GM19395 (cell line): ENCODE data around the gene LEO1.
"Not testable (repeated sequence)": the region's sequence is repeated elsewhere in the genome, so short reads cannot be mapped to it uniquely, and the experiment has no call there.

ENCODE experiments used
- ATAC-seq: cut with Tn5 transposase; IDR thresholded peaks from one replicate; pipeline ENCODE4 v1.9.1; 2021; ENCODE audit warnings: mild to moderate bottlenecking, moderate library complexity; ENCODE audit not compliant: unreplicated experiment

The LEO1 gene

DNA sequence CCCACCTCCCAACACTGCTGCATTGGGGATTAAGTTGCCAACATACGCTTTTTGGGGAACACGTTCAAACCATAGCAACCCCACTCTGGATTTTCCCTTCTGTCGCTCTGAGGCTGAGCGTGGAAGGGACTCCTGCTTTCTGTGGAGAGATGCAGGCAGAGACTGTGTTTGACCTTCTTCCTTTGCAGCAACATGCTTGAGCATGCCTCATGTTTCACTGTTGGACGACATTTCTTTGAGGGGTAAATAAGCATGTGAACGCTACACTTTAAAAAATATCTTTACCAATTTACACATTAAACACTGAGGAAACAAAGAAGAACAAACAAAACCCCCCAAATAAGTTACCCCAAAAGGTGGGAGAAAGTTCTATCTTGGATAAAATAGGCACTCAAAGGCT, 33.2 kb upstream of the LEO1 start:
- no peak for ATAC-seq

DNA sequence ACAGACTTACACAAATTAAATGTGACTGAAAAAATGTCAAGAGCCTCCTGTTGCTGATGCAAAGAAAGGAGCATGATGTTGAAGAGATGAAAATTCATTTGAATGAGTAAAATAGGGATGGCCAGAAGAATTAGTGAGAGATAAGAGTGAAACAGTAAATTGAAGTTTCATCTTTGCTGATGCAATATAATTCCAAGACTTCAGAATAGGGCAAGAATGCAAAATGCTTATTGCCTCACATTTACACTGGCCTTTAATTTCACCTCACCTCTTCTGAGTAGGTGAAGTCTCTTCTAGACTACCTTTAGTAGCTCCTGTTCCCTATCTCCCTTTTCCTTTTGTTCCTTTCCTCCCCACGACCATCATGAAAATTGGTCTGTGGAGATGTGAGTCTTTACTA, 32.1 kb upstream of the LEO1 start:
- no peak for ATAC-seq

DNA sequence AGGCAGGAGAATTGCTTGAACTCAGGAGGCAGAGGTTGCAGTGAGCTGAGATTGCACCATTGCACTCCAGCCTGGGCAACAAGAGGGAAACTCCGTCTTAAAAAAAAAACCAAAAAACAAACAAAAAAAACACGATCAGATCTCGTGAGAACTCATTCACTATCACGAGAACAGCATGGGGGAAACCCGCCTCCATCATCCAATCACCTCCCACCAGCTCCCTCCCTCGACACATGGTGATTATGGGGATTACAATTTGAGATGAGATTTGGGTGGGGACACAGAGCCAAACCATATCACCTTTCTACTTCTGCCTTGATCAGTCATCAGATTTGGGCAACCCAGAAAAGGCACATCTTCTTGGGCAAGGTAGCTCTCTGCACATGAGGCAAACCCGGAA, 31.5 kb upstream of the LEO1 start:
- ATAC-seq: not testable (repeated sequence)

DNA sequence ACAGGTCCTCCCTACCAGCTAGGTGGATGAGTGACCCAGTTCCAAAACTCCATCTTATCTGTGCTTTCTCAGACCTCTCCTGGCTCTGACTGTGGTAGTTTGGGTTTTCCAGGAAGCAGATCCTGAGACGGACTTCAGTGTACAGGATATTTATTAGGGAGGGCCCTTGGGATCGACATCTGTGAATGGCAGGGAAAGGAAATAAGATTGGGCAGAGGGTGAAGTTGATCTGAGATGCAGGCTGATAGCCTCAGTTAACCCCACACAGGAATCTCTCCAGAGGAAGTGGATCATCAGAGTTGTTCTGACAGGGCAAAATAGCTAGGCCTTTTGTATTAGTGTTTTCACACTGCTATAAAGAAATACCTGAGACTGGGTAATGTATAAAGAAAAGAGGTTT, 30.8 kb upstream of the LEO1 start:
- ATAC-seq: no peak

DNA sequence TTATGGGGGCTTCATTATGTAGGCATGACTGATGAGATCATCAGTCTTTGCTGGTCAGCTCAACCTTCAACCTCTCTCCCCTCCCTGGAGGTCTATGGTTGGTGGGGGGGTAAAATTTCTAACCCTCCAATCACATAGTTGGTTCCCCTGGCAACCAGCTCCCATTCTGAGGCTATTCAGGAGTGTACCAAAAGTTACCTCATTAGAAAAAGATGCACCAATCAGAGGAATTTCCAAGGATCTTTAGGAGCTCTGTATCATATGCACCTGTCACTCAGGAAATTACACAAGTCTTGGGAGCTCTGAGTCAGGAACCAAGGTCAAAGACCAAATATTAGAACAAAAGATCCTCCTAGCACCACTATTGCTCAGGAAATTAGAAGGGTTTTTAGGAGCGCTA, 21.4 kb upstream of the LEO1 start:
- ATAC-seq: no peak

DNA sequence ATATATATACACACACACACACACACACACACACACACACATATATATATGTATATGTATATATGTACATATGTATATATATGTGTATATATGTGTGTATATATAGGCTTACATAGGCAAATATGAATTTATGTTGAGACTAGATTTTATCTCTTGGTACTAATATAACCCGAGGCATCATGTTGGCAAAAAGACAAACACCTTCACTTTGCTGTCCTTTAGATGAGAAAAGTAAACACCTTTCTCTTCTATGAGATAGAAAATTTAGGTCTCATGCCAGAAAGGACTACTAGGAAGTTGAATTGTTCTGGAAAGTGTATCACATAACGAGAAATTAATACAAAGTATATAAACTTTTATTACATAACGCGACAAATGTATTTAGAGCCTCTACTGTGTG, 19.6 kb upstream of the LEO1 start:
- no peak for ATAC-seq

DNA sequence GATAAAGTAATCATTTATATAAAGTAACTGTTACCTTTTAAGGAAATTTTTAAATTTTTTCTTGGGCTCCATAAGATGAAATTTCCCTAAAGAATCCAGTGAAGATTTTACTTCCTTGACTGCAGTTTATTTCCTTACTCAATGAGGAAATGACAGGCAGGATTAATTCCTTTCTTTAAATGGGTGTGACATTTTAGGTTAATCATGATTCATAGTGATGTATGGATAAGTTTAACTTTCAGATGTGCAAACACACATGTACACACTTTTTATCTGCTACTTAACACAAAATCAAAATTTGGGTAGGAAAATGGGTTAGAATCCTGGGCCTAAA, 11.2 kb upstream of the LEO1 start:
- no peak for ATAC-seq

DNA sequence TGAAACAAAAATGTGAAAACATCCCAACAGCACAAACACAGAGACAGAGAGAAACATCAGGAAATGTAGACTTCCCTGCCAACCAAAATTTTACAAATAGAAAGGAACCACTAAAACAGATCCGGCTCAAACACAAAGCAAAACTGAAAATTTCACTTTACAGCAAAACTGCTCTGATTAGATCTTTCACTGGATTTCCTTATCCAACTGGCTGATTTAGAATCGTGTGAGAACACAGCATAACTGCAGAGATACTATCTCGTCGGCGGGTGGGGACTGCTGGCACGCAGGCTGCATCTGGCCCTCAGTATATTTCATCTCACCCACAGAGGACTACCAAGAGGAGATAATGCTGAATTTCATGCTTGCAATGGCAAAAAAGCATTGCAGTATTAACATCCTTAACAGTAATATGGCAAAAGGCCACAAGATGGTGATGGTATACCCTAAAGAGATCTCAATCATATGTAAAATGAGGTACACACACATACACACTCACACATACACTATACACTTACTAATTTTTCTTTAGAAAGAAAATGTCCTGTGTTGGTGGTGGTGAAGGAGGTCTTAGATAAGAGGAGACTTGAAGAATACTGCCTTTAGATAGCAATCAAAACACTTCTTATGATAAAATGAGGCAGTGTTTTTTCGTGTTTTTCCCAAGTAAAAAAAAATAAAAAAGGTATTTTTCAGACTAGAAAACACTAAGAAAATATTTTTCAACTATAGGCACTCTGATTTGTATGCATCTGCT, 10.6 kb upstream of the LEO1 start:
- ATAC-seq: peak; percentile 96

DNA sequence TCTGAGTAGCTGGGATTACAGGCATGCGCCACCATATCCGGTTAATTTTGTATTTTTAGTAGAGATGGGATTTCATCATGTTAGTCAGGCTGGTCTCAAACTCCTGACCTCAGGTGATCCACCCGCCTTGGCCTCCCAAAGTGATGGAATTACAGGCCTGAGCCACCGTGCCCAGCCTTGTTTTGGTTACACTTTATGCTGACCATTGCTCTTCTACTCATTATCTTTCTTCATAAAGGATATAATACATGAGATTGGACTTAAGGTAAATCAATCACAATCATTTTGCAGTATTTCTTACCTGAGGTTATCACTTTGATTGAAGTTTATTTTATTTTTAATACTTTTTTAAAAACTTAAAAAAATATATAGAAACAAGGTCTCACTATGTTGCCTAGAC, 2.2 kb upstream of the LEO1 start:
- no peak for ATAC-seq

DNA sequence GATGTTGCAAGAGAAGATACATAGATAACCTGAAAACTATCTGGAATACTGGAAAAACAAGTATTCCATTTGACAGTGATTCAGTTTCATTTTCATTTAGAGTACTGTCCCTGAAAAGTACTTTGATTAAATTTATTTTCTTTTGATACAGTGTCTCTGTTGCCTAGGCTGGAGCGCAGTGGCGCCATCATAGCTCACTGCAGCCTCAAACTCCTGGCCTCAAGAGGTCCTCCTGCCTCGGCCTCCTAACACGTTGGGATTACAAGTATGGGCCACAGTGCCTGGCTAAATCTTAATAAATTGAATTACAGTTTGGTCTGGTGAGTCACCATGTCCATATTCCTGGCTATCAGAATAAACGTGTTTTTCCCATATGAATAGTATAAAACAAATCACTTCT, 1.6 kb upstream of the LEO1 start:
- no peak for ATAC-seq

DNA sequence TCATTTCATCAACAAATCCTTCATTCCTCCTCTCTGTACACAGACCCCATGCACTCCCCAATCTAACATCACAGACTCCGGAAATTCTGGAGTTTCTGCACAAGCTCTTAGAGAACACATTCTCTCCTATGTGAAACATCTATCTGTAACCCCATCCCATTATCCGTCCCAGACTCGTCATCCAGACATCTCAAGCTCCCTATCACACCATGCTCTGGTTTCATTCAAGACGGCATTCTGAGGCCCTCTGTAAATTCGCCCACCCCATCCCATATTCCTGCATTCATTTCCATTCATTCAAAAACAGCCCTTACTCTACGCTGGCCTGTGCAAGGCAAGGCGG, 575 bp downstream of the LEO1 start:
- peak; percentile 22 for ATAC-seq

DNA sequence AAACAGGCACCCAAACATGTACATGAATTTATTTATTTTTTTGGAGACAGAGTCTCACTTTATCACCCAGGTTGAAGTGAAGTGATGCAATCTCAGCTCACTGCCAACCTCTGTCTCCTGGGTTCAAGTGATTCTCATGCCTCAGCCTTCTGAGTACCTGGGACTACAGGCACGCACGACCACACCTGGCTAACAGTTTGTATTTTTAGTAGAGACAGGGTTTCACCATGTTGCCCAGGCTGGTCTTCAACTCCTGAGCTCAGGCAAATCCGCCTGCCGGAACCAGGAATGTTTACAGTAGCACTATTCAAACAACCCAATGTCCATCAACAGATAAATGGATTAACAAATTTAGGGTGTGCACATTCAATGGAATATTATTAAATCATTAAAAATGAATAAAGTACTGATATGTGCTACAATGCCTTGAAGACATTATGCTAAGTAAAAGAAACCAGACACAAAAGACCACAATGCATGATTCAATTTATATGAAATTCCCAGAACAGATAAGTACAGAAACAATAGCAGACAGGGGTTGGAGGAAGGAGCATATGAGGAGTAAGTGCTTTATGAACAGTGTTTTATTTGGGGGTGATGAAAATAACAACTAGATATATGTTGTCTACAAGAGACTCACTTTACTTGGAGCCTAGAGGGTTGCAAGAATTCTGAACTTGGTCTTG, 1.3 kb downstream of the LEO1 start:
- no peak for ATAC-seq

DNA sequence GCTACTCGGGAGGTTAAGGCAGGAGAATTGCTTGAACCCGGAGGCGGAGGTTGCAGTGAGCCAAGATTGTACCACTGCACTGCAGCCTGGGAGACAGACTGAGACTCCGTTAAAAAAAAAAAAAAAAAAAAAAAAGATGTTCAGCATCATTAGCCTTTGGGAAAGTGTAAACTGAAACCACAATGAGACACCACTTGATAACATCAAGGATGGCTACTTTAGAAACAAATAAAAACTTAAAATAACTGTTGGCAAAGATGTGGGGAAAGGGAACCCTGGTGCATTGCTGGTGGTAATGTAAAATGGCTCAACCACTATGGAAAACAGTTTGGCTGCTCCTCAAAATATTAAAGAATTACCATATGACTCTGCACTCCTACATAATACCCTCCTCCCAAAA, 1.9 kb downstream of the LEO1 start:
- ATAC-seq: no peak

DNA sequence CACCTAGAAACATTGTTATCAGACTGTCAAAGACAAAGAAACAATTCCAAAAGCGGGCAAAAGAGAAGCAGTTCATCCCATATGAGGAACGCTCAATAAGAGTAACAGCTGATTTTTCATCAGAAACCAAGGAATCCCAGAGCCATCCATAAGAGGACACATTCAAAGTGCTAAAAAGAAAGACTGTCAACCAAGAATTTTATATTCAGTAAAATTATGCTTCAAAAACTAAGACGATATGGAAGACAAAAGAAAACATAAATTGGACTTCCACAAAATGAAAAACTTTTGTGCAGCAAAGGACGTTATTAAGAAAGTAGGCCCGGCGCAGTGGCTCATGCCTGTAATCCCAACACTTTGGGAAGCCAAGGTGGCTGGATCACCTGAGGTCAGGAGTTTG, 4.0 kb downstream of the LEO1 start:
- no peak for ATAC-seq

DNA sequence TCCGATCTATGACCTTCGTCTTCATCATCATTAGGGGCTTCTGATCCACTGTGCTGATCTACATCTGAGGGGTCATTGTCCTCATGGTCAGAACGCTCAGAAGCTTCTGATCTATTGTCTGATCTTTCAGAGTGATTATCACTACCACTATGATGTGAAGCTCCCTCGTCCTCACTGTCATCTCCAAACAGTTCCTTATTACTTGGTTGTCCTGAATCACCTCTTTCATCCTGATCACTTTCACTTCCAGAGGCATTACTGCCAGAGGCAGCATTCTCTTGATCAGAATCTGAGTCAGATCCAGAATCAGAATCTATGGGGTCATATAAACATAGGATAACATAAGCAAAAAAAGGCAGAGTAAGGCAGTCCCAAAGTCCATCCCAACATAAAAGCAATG, 5.4 kb downstream of the LEO1 start:
- no peak for ATAC-seq

DNA sequence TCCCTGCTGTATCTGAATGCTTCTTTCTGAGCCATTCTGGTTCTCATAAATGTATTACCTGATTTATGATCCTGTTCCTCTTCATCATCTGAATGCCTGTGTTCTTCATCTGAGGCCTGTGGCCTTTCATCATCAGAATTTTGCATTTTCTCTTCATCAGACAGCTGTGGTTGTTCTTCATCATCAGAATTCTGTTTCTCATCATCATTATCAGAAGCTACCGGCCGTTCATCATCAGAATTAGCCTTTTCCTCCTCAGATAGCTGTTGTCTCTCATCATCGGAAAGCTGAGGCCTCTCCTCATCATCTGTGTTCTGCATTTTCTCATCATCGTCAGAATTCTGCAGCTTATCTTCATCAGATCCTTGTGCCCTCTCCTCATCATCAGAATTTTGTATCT, 5.9 kb downstream of the LEO1 start:
- no peak for ATAC-seq

DNA sequence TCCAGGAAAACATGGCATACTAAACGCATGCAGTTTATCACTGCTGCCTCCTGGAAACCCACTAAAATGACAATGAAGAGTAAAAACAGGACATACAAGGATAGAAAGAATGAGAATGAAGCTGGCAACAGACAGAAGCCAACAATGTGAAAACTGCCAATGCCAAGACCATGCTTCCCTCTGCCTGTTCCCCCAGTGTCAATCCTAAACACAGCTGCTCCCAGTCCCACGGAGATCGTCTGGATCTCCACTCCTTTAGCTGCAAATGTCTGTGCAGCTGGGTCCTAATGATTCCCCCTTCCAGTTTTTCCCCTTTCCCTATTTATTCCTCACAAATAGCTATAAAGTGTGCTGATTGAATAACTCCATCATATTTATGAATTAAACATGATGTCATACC, 16.1 kb downstream of the LEO1 start:
- ATAC-seq: no peak

DNA sequence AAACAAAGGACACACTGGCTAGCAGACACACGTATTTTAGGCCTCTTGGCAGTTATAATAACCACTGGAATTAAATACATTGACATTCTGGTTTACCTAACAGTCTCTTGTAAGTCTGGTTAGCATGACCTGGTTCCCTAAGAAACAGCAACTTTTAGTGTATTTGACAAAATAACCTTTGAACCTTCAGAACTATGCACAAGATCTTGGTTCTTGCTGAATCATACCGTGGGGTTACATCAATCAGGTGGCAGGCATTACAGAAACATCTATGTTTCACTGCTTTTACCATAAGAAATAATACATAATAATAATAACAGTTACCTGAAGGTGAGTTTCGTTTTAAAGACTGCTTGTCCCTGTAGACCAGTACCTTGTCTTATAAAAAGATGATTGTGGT, 18.8 kb downstream of the LEO1 start:
- ATAC-seq: no peak

DNA sequence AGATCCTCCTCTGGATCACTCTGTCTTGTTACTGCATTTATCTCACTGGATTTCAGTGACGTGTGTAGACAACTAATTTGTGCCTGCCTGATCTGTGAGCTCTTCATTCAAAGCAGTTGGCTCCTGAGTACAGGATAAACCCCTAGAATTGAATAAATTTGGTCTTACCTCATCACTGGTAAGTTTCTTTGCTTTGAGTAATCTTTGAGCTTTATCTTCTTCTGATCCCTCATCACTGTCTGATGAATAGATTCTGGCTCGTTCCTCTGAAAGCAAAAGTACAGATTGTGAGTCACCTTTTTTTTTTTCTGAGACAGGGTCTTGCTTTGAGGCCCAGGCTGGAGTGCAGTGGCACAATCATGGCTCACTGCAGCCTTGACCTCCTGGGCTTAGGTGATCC, 24.5 kb downstream of the LEO1 start:
- no peak for ATAC-seq

DNA sequence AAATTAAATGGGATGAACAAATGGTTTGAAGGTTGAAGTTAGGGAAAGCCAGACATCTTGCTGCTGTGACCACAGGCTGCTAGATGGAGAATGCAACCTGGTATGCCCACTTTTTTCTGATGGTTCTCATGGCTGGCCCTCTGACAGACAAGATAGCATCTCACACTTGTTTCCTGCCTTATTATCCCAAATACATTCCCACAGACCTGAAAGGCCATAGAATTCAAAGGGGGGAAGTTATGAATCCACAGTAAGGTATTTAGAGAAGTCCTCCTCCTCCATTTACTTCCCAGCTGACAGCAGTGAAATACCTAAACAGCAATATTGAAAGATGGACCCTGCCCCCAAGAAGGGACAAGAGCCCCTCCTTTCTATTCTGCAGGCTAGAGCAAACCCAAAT, 32.4 kb downstream of the LEO1 start:
- ATAC-seq: no peak

DNA sequence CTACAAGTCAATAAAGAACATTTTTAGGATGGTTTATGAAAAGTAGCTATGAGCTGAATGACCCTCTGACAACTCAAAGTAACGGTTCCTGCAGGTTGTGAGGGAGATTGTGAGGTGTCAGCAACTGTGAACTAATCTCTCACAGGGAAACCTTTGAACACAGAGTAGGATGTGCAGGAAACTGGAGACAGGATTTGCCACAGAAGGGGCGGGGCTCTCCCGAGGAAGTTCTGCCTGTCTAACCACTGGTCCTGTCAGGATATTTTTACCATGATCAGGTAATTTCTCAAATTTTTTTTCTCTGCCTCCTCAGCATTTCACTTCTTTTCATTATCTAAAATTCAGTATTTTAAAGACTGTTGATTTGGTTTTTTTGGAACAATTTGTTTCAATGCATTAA, 33.3 kb downstream of the LEO1 start:
- no peak for ATAC-seq

DNA sequence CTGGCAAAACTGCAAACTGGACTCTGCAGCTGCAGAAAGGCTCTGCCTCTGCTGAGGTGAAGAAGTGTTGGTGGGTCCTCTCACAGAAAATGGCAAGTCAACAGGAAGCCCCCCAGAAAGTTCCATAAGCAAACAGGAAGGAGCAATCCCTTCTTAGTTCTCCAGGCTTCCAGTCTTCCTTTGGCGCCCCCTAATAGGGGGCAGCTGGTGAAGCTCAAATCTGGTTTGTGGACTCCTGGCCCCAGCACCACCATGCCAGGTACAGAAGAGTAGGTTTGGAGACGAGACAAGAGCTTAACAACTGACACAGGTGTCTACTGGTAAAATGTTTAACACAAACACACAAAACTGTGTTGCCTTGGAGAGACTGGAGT, 35.5 kb downstream of the LEO1 start:
- ATAC-seq: peak; percentile 29

DNA sequence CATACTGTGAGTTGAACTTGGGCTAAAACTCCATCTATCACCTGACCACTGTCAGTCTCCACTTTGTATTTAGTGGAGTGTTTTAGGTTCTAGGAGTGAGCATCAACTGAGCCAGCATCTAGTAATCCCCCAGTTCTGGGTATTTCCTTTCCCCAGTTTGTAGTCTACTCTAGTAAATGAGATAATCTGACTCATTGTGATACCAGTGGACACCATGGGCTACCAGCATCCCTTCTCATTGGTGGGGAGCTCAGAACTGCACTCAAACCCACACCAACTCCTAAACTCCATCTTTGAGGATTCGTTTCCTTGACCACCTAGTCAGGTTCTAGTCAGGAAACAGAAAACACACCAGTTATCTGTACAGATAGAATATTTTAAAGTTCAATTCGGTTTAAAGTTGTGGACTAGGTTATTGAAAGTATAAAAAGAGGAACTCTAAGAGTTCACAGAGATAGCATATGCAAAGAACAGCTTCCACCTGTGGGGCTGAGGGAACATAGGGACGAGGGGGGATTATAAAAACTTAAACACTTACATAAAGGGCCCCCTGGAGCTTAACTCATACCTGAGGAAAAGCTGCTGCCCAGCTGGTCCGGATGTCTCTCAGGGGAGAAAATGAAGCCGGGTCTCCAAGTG, 36.0 kb downstream of the LEO1 start:
- peak; percentile 90 for ATAC-seq
